Uterus (tissue), 4 donors: ENCODE data around the gene CIB4. TPM values are rescaled to one million over a fixed set of nuclear protein-coding genes. Genes with fewer than 3 reads are reported as not detected.
A peak's percentile ranks its signal among the peaks of the same experiment; 100 is the strongest.

Experiments used
- DNase-seq, 2 donors: peaks; one replicate each; pipeline ENCODE4 v3.0.0-alpha.2; 2019 to 2020
- H3K27ac ChIP-seq, 2 donors: fragments of 200-600 bp; sonication (generic); 1 replicate in 1 of 2; 2 replicates in 1 of 2; pipeline ENCODE4 v1.5.1; 2016 to 2018
- H3K27me3 ChIP-seq, 2 donors: fragments of 200-600 bp; sonication (generic); one replicate each; pipeline ENCODE4 v1.5.1; 2018 to 2019; ENCODE audit warnings: control low read depth in 1 of 2
- H3K36me3 ChIP-seq, 2 donors: fragments of 200-600 bp; sonication (generic); one replicate each; pipeline ENCODE4 v1.5.1; 2019; ENCODE audit warnings: control low read depth in 1 of 2
- H3K4me1 ChIP-seq, 2 donors: fragments of 200-600 bp; sonication (generic); one replicate each; pipeline ENCODE4 v1.5.1; 2018 to 2019; ENCODE audit warnings: control low read depth in 1 of 2
- H3K4me3 ChIP-seq, 2 donors: fragments of 200-600 bp; sonication (generic); 1 replicate in 1 of 2; 2 replicates in 1 of 2; pipeline ENCODE4 v1.5.1; 2018 to 2019; ENCODE audit warnings: mild to moderate bottlenecking in 1 of 2
- H3K9me3 ChIP-seq, 2 donors: fragments of 200-600 bp; sonication (generic); one replicate each; pipeline ENCODE4 v1.5.1; 2019; ENCODE audit warnings: control low read depth in 1 of 2
- CTCF ChIP-seq, 4 experiments: fragments of 200-600 bp in 2 of 4; fragments of 450-650 bp in 2 of 4; sonication (generic) in 2 of 4; IDR thresholded peaks; one replicate each; pipeline ENCODE4 v1.5.1; 2016 to 2019; ENCODE audit warnings: antibody characterized with exemption in 4 of 4, mild to moderate bottlenecking in 2 of 4, moderate library complexity in 1 of 4
- POLR2A ChIP-seq, 2 donors: fragments of 450-650 bp; IDR thresholded peaks; one replicate each; pipeline ENCODE4 v1.6.1; 2016; ENCODE audit warnings: antibody characterized with exemption in 2 of 2, mild to moderate bottlenecking in 1 of 2, moderate library complexity in 1 of 2
- intact Hi-C: fragments of 100-400 bp; cut with DNase I; formaldehyde crosslinking; loops from one replicate; pipeline ENCODE4 v1.15.1; 2023; ENCODE audit warnings: low total_unique reads
- total RNA-seq, 4 donors: library from RNA; depleted of rRNA in 3 of 4; stranded (reverse); fragments of >200 nt in 3 of 4; gene quantifications; one replicate each; pipeline versions ENCODE4 v1.1.0 to v1.2.4, GENCODE V29; 2014 to 2023
- donor health status: DM: yes; HTN: yes; CAD: no.

The CIB4 gene
- total RNA-seq, 4 donors from 2014 or later: 0.61 TPM; not detected in 3

- H3K9me3 ChIP-seq: no peaks in the 10 kb centered on the region
- H3K27me3 ChIP-seq: no peaks in the 10 kb centered on the region
- intact Hi-C loops: loop anchor here (5.0 kb wide), 1 partner anchor 139 kb away; no protein-coding TSS in a partner anchor
- no peak for TF ChIP-seq CTCF (IDR thresholded peaks at IDR 0.05)
- TF ChIP-seq POLR2A (IDR thresholded peaks at IDR 0.05): no peak
- no peak overlapping the region for H3K27ac ChIP-seq
- no peaks in the 10 kb centered on the region for H3K4me1 ChIP-seq
- no peak for DNase-seq
- no peaks in the 10 kb centered on the region for H3K36me3 ChIP-seq
- no peak overlapping the region for H3K4me3 ChIP-seq
Measured at GRCh38 chr2:26608557-26608956, 32.6 kb downstream of the CIB4 start.

GRCh38 chr2:26607698-26608097, 33.5 kb downstream of the CIB4 start:
- Histone ChIP-seq H3K36me3 (no peaks in the 10 kb centered on the region), H3K27ac (no peak overlapping the region), H3K9me3 (no peaks in the 10 kb centered on the region), H3K27me3 (no peaks in the 10 kb centered on the region), H3K4me1 (no peaks in the 10 kb centered on the region), H3K4me3 (no peak overlapping the region)
- no peak for DNase-seq
- TF ChIP-seq CTCF (IDR thresholded peaks at IDR 0.05): no peak
- no peak for TF ChIP-seq POLR2A (IDR thresholded peaks at IDR 0.05)
- intact Hi-C loops: loop anchor here (5.0 kb wide), 1 partner anchor 140 kb away; no protein-coding TSS in a partner anchor

- no peak overlapping the region for H3K27ac ChIP-seq
- TF ChIP-seq POLR2A (IDR thresholded peaks at IDR 0.05) (no peak), CTCF (IDR thresholded peaks at IDR 0.05) (no peak)
- intact Hi-C loops: loop anchor here (5.0 kb wide), 1 partner anchor 140 kb away; no protein-coding TSS in a partner anchor
- no peaks in the 10 kb centered on the region for H3K4me1 ChIP-seq
- no peaks in the 10 kb centered on the region for H3K27me3 ChIP-seq
- H3K36me3 ChIP-seq: no peaks in the 10 kb centered on the region
- DNase-seq: no peak
- no peaks in the 10 kb centered on the region for H3K9me3 ChIP-seq
- H3K4me3 ChIP-seq: no peak overlapping the region
Measured at GRCh38 chr2:26606847-26607190, 34.3 kb downstream of the CIB4 start.

- TF ChIP-seq POLR2A (IDR thresholded peaks at IDR 0.05) (no peak), CTCF (IDR thresholded peaks at IDR 0.05) (no peak)
- H3K9me3 ChIP-seq: no peaks in the 10 kb centered on the region
- H3K27ac ChIP-seq: no peak overlapping the region
- intact Hi-C loops: loop anchor here (5.0 kb wide), 1 partner anchor 141 kb away; no protein-coding TSS in a partner anchor
- no peaks in the 10 kb centered on the region for H3K36me3 ChIP-seq
- DNase-seq: peak; percentile 24 to 27
- no peak overlapping the region for H3K4me3 ChIP-seq
- no peaks in the 10 kb centered on the region for H3K4me1 ChIP-seq
- no peaks in the 10 kb centered on the region for H3K27me3 ChIP-seq
Measured at GRCh38 chr2:26605999-26606846, 34.9 kb downstream of the CIB4 start.
